GM21360 (cell line): ENCODE data around the gene TIMM50.
"Not testable (repeated sequence)": the region's sequence is repeated elsewhere in the genome, so short reads cannot be mapped to it uniquely, and the experiment has no call there.

Experiments
- ATAC-seq: cut with Tn5 transposase; IDR thresholded peaks from one replicate; pipeline ENCODE4 v1.9.1; 2021; ENCODE audit warnings: mild to moderate bottlenecking, moderate library complexity; ENCODE audit not compliant: unreplicated experiment

The TIMM50 gene

GRCh38 chr19:39469036-39469435 is 11.6 kb upstream of the TIMM50 start:
- no peak for ATAC-seq

GRCh38 chr19:39469567-39469966 is 11.1 kb upstream of the TIMM50 start:
- ATAC-seq = no peak

- no peak for ATAC-seq
These were observed 9.8 kb upstream of the TIMM50 start for GRCh38 chr19:39470724-39471339.

- ATAC-seq = no peak
These were observed 8.7 kb upstream of the TIMM50 start for GRCh38 chr19:39471756-39472536.

- no peak for ATAC-seq
These were observed 7.7 kb upstream of the TIMM50 start for GRCh38 chr19:39472746-39473442.

GRCh38 chr19:39473443-39473960 is 7.1 kb upstream of the TIMM50 start:
- ATAC-seq = no peak

GRCh38 chr19:39474139-39474620 is 6.5 kb upstream of the TIMM50 start:
- no peak for ATAC-seq

GRCh38 chr19:39475748-39476147 is 4.9 kb upstream of the TIMM50 start:
- ATAC-seq = no peak

- not testable (repeated sequence) for ATAC-seq
These were observed 1.3 kb upstream of the TIMM50 start for GRCh38 chr19:39479319-39479801.

GRCh38 chr19:39479916-39480315 is 722 bp upstream of the TIMM50 start:
- no peak for ATAC-seq

- no peak for ATAC-seq
These were observed 549 bp downstream of the TIMM50 start for GRCh38 chr19:39481229-39481545.

GRCh38 chr19:39481676-39482075 is 1.0 kb downstream of the TIMM50 start:
- no peak for ATAC-seq

- ATAC-seq = no peak
These were observed 2.5 kb downstream of the TIMM50 start for GRCh38 chr19:39483141-39483540.

GRCh38 chr19:39489756-39490155 is 9.1 kb downstream of the TIMM50 start:
- ATAC-seq = no peak

- no peak for ATAC-seq
These were observed 11.6 kb downstream of the TIMM50 start for GRCh38 chr19:39492225-39492624.

- ATAC-seq = no peak
These were observed 12.2 kb downstream of the TIMM50 start for GRCh38 chr19:39492788-39493187.

GRCh38 chr19:39494661-39495060 is 14.0 kb downstream of the TIMM50 start:
- no peak for ATAC-seq

GRCh38 chr19:39496063-39496462 is 15.4 kb downstream of the TIMM50 start:
- ATAC-seq = no peak

- no peak for ATAC-seq
These were observed 17.0 kb downstream of the TIMM50 start for GRCh38 chr19:39497701-39497995.

- ATAC-seq = no peak
These were observed 17.6 kb downstream of the TIMM50 start for GRCh38 chr19:39497996-39498797.
